ENCODE measurements around the gene ATCAY. TPM values are rescaled to one million over a fixed set of nuclear protein-coding genes. Genes with fewer than 3 reads are reported as not detected.
"Not testable (repeated sequence)": the region's sequence is repeated elsewhere in the genome, so short reads cannot be mapped to it uniquely, and the experiment has no call there.

The ATCAY gene
- polyA plus RNA-seq, 2 donors: not detected

- Histone ChIP-seq H3K27me3 (ENCODE audit: control insufficient read depth in 1 of 2, insufficient read depth in 2 of 2, low read length in 2 of 2) (peaks cover 0 to 15% of the 10 kb centered on the region in 2 donors), H3K4me3 (ENCODE audit: low read depth in 1 of 2, low read length in 2 of 2) (no peak within 1 kb of the TSS), H3K36me3 (ENCODE audit: control insufficient read depth in 2 of 2, insufficient read depth in 2 of 2, low read length in 1 of 2) (no peaks in the 10 kb centered on the region), H3K4me1 (ENCODE audit: control insufficient read depth in 2 of 2, insufficient read depth in 2 of 2, low read length in 1 of 2) (peaks cover 0 to 4% of the 10 kb centered on the region in 2 donors), H3K9me3 (ENCODE audit: control insufficient read depth in 2 of 2, insufficient read depth in 1 of 2, low read depth in 1 of 2, low read length in 1 of 2) (peaks cover 4 to 6% of the 10 kb centered on the region in 2 donors), H3K27ac (ENCODE audit: low read depth in 2 of 2, low read length in 1 of 2) (no peak within 1 kb of the TSS)
- WGBS, 2 donors: 11 to 14% methylated on average over 57 to 62 of the region's 62 CpGs
Observed at GRCh38 chr19:3868770-3869456, 11.6 kb upstream of the ATCAY start, which contains the start of gene ZFR2. TSS of gene ZFR2 (minus strand) at chr19:3869038. CDS start at chr19:3869017, 21 bp downstream.

- 47 to 57% methylated on average over 4 of the region's 4 CpGs for WGBS, 2 donors
- Histone ChIP-seq H3K36me3 (ENCODE audit: control insufficient read depth in 2 of 2, insufficient read depth in 2 of 2, low read length in 1 of 2) (no peaks in the 10 kb centered on the region), H3K9me3 (ENCODE audit: control insufficient read depth in 2 of 2, insufficient read depth in 1 of 2, low read depth in 1 of 2, low read length in 1 of 2) (peaks cover 4 to 6% of the 10 kb centered on the region in 2 donors), H3K4me1 (ENCODE audit: control insufficient read depth in 2 of 2, insufficient read depth in 2 of 2, low read length in 1 of 2) (peaks cover 0 to 4% of the 10 kb centered on the region in 2 donors), H3K27ac (ENCODE audit: low read depth in 2 of 2, low read length in 1 of 2) (no peak overlapping the region), H3K27me3 (ENCODE audit: control insufficient read depth in 1 of 2, insufficient read depth in 2 of 2, low read length in 2 of 2) (peaks cover 0 to 10% of the 10 kb centered on the region in 2 donors), H3K4me3 (ENCODE audit: low read depth in 1 of 2, low read length in 2 of 2) (no peak overlapping the region)
Observed at GRCh38 chr19:3873151-3873550, 7.3 kb upstream of the ATCAY start.

GRCh38 chr19:3874695-3875094 lies 5.8 kb upstream of the ATCAY start:
- H3K27me3 ChIP-seq (ENCODE audit: control insufficient read depth in 1 of 2, insufficient read depth in 2 of 2, low read length in 2 of 2); H3K27ac ChIP-seq (ENCODE audit: low read depth in 2 of 2, low read length in 1 of 2); H3K4me3 ChIP-seq (ENCODE audit: low read depth in 1 of 2, low read length in 2 of 2); H3K9me3 ChIP-seq (ENCODE audit: control insufficient read depth in 2 of 2, insufficient read depth in 1 of 2, low read depth in 1 of 2, low read length in 1 of 2); H3K4me1 ChIP-seq (ENCODE audit: control insufficient read depth in 2 of 2, insufficient read depth in 2 of 2, low read length in 1 of 2); H3K36me3 ChIP-seq (ENCODE audit: control insufficient read depth in 2 of 2, insufficient read depth in 2 of 2, low read length in 1 of 2): not testable (repeated sequence)
- 76 to 78% methylated on average over 13 of the region's 13 CpGs for WGBS, 2 donors

- Histone ChIP-seq H3K27me3 (ENCODE audit: control insufficient read depth in 1 of 2, insufficient read depth in 2 of 2, low read length in 2 of 2) (peaks cover 0 to 9% of the 10 kb centered on the region in 2 donors), H3K4me3 (ENCODE audit: low read depth in 1 of 2, low read length in 2 of 2) (no peak overlapping the region)
Observed at GRCh38 chr19:3879656-3880055, 829 bp upstream of the ATCAY start.

GRCh38 chr19:3881272-3882040 lies 971 bp downstream of the ATCAY start:
- 3 to 4% methylated on average over 29 to 31 of the region's 31 CpGs for WGBS, 2 donors
- Histone ChIP-seq H3K9me3 (ENCODE audit: control insufficient read depth in 2 of 2, insufficient read depth in 1 of 2, low read depth in 1 of 2, low read length in 1 of 2) (no peaks in the 10 kb centered on the region), H3K4me1 (ENCODE audit: control insufficient read depth in 2 of 2, insufficient read depth in 2 of 2, low read length in 1 of 2) (no peaks in the 10 kb centered on the region), H3K4me3 (ENCODE audit: low read depth in 1 of 2, low read length in 2 of 2) (no peak overlapping the region), H3K36me3 (ENCODE audit: control insufficient read depth in 2 of 2, insufficient read depth in 2 of 2, low read length in 1 of 2) (no peaks in the 10 kb centered on the region), H3K27ac (ENCODE audit: low read depth in 2 of 2, low read length in 1 of 2) (no peak overlapping the region), H3K27me3 (ENCODE audit: control insufficient read depth in 1 of 2, insufficient read depth in 2 of 2, low read length in 2 of 2) (peaks cover 0 to 9% of the 10 kb centered on the region in 2 donors)

More at GRCh38 chr19:3879656-3880055, 829 bp upstream of the ATCAY start:
- H3K27ac ChIP-seq (ENCODE audit: low read depth in 2 of 2, low read length in 1 of 2): no peak overlapping the region
- 63 to 64% methylated on average over 11 to 12 of the region's 12 CpGs for WGBS, 2 donors
- H3K4me1 ChIP-seq (ENCODE audit: control insufficient read depth in 2 of 2, insufficient read depth in 2 of 2, low read length in 1 of 2): no peaks in the 10 kb centered on the region
- H3K9me3 ChIP-seq (ENCODE audit: control insufficient read depth in 2 of 2, insufficient read depth in 1 of 2, low read depth in 1 of 2, low read length in 1 of 2): no peaks in the 10 kb centered on the region
- H3K36me3 ChIP-seq (ENCODE audit: control insufficient read depth in 2 of 2, insufficient read depth in 2 of 2, low read length in 1 of 2): no peaks in the 10 kb centered on the region

- Histone ChIP-seq H3K36me3 (ENCODE audit: control insufficient read depth in 2 of 2, insufficient read depth in 2 of 2, low read length in 1 of 2) (no peaks in the 10 kb centered on the region), H3K27ac (ENCODE audit: low read depth in 2 of 2, low read length in 1 of 2) (no peak overlapping the region), H3K9me3 (ENCODE audit: control insufficient read depth in 2 of 2, insufficient read depth in 1 of 2, low read depth in 1 of 2, low read length in 1 of 2) (no peaks in the 10 kb centered on the region), H3K4me1 (ENCODE audit: control insufficient read depth in 2 of 2, insufficient read depth in 2 of 2, low read length in 1 of 2) (no peaks in the 10 kb centered on the region), H3K27me3 (ENCODE audit: control insufficient read depth in 1 of 2, insufficient read depth in 2 of 2, low read length in 2 of 2) (peaks cover 0 to 9% of the 10 kb centered on the region in 2 donors), H3K4me3 (ENCODE audit: low read depth in 1 of 2, low read length in 2 of 2) (no peak overlapping the region)
- 26 to 29% methylated on average over 6 of the region's 6 CpGs for WGBS, 2 donors
Observed at GRCh38 chr19:3882041-3882384, 1.5 kb downstream of the ATCAY start.

GRCh38 chr19:3890591-3890990 lies 10.1 kb downstream of the ATCAY start:
- no peaks in the 10 kb centered on the region for H3K4me1 ChIP-seq (ENCODE audit: control insufficient read depth in 2 of 2, insufficient read depth in 2 of 2, low read length in 1 of 2)
- no peaks in the 10 kb centered on the region for H3K27me3 ChIP-seq (ENCODE audit: control insufficient read depth in 1 of 2, insufficient read depth in 2 of 2, low read length in 2 of 2)
- H3K36me3 ChIP-seq (ENCODE audit: control insufficient read depth in 2 of 2, insufficient read depth in 2 of 2, low read length in 1 of 2): no peaks in the 10 kb centered on the region
- no peaks in the 10 kb centered on the region for H3K9me3 ChIP-seq (ENCODE audit: control insufficient read depth in 2 of 2, insufficient read depth in 1 of 2, low read depth in 1 of 2, low read length in 1 of 2)
- no peak overlapping the region for H3K4me3 ChIP-seq (ENCODE audit: low read depth in 1 of 2, low read length in 2 of 2)
- no peak overlapping the region for H3K27ac ChIP-seq (ENCODE audit: low read depth in 2 of 2, low read length in 1 of 2)
- whole genome bisulfite sequencing, 2 donors: 74 to 80% methylated on average over 17 of the region's 17 CpGs

- Histone ChIP-seq H3K36me3 (ENCODE audit: control insufficient read depth in 2 of 2, insufficient read depth in 2 of 2, low read length in 1 of 2) (no peaks in the 10 kb centered on the region), H3K27ac (ENCODE audit: low read depth in 2 of 2, low read length in 1 of 2) (no peak overlapping the region), H3K4me1 (ENCODE audit: control insufficient read depth in 2 of 2, insufficient read depth in 2 of 2, low read length in 1 of 2) (no peaks in the 10 kb centered on the region), H3K4me3 (ENCODE audit: low read depth in 1 of 2, low read length in 2 of 2) (no peak overlapping the region), H3K27me3 (ENCODE audit: control insufficient read depth in 1 of 2, insufficient read depth in 2 of 2, low read length in 2 of 2) (no peaks in the 10 kb centered on the region), H3K9me3 (ENCODE audit: control insufficient read depth in 2 of 2, insufficient read depth in 1 of 2, low read depth in 1 of 2, low read length in 1 of 2) (peaks cover 3 to 4% of the 10 kb centered on the region in 2 donors)
- WGBS, 2 donors: 57 to 59% methylated on average over 12 of the region's 12 CpGs
Observed at GRCh38 chr19:3893509-3894179, 13.2 kb downstream of the ATCAY start.

- not testable (repeated sequence) for H3K36me3 ChIP-seq (ENCODE audit: control insufficient read depth in 2 of 2, insufficient read depth in 2 of 2, low read length in 1 of 2); H3K4me3 ChIP-seq (ENCODE audit: low read depth in 1 of 2, low read length in 2 of 2); H3K27ac ChIP-seq (ENCODE audit: low read depth in 2 of 2, low read length in 1 of 2); H3K9me3 ChIP-seq (ENCODE audit: control insufficient read depth in 2 of 2, insufficient read depth in 1 of 2, low read depth in 1 of 2, low read length in 1 of 2); H3K27me3 ChIP-seq (ENCODE audit: control insufficient read depth in 1 of 2, insufficient read depth in 2 of 2, low read length in 2 of 2); H3K4me1 ChIP-seq (ENCODE audit: control insufficient read depth in 2 of 2, insufficient read depth in 2 of 2, low read length in 1 of 2)
- 72 to 77% methylated on average over 5 of the region's 5 CpGs for WGBS, 2 donors
Observed at GRCh38 chr19:3894959-3895358, 14.5 kb downstream of the ATCAY start.
